ENCODE data around the gene PARD6A. TPM values are rescaled to one million over a fixed set of nuclear protein-coding genes. Genes with fewer than 3 reads are reported as not detected.

Gene PARD6A
- total RNA-seq, 2 donors from 2014 or later: 2.6 to 3.7 TPM

DNA sequence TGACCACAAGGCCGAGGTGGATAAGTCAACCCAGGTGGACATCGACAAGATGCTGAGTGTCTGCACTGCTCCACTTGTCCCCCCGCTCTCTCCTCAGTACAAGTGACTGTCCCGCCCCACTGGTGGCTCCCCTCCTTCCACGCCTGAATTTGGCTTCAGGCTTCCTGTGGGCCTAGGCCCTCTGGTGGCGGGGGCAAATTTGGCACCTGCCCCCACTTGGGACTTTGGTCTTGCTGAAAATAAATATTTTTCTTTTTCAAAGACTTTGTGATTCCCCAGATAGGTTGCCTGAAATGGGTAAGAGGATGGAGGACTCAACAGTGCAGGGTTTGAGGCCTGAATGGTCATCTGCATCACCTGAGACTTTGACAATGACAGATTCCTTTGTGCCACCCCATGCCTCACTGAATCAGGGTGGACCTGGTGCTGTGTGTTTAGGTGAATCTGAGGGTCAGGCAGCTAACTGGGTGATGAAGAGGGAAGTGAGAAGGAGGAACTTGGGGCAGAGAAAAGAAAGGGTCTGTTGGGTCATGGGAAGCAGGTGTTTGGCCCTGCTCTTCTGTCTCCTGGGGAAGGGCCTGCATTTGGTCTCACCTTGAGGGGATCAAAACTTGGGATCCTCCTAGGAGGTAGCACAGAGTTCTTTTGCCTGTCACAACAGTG is 7.9 kb downstream of the PARD6A start:
- peaks cover 2% of the 10 kb centered on the region for H3K27me3 Mint-ChIP-seq (ENCODE audit: insufficient read depth)
- H3K4me1 Mint-ChIP-seq: peaks cover 2% of the 10 kb centered on the region
- no peak overlapping the region for H3K4me3 ChIP-seq (ENCODE audit: low read length)
- 92 to 95% methylated on average over 4 to 6 of the region's 6 CpGs for WGBS, 2 experiments (ENCODE audit: insufficient coverage in 1 of 2, insufficient read length in 1 of 2)
- peaks cover 10% of the 10 kb centered on the region for H3K36me3 Mint-ChIP-seq (ENCODE audit: low read depth)
- H3K36me3 ChIP-seq (ENCODE audit: control insufficient read depth, insufficient read depth, low read length): no peaks in the 10 kb centered on the region
- no peak overlapping the region for H3K4me3 Mint-ChIP-seq
- no peak overlapping the region for H3K27ac Mint-ChIP-seq
- H3K4me1 ChIP-seq (ENCODE audit: control insufficient read depth, insufficient read depth, low read length): no peaks in the 10 kb centered on the region
- no peak overlapping the region for H3K9ac ChIP-seq (ENCODE audit: extremely low read depth, low read length, poor library complexity, severe bottlenecking)
- no peaks in the 10 kb centered on the region for H3K27me3 ChIP-seq (ENCODE audit: control insufficient read depth, insufficient read depth, low read length, poor library complexity, severe bottlenecking)
- TF ChIP-seq, protein P1, sequence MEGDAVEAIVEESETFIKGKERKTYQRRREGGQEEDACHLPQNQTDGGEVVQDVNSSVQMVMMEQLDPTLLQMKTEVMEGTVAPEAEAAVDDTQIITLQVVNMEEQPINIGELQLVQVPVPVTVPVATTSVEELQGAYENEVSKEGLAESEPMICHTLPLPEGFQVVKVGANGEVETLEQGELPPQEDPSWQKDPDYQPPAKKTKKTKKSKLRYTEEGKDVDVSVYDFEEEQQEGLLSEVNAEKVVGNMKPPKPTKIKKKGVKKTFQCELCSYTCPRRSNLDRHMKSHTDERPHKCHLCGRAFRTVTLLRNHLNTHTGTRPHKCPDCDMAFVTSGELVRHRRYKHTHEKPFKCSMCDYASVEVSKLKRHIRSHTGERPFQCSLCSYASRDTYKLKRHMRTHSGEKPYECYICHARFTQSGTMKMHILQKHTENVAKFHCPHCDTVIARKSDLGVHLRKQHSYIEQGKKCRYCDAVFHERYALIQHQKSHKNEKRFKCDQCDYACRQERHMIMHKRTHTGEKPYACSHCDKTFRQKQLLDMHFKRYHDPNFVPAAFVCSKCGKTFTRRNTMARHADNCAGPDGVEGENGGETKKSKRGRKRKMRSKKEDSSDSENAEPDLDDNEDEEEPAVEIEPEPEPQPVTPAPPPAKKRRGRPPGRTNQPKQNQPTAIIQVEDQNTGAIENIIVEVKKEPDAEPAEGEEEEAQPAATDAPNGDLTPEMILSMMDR (conservative IDR thresholded peaks at IDR 0.05): no peak
- H3K9me3 ChIP-seq (ENCODE audit: control insufficient read depth, low read length): no peaks in the 10 kb centered on the region
- no peak overlapping the region for H3K27ac ChIP-seq (ENCODE audit: low read depth, low read length)
- no peaks in the 10 kb centered on the region for H3K9me3 Mint-ChIP-seq
- no peak for DNase-seq

DNA sequence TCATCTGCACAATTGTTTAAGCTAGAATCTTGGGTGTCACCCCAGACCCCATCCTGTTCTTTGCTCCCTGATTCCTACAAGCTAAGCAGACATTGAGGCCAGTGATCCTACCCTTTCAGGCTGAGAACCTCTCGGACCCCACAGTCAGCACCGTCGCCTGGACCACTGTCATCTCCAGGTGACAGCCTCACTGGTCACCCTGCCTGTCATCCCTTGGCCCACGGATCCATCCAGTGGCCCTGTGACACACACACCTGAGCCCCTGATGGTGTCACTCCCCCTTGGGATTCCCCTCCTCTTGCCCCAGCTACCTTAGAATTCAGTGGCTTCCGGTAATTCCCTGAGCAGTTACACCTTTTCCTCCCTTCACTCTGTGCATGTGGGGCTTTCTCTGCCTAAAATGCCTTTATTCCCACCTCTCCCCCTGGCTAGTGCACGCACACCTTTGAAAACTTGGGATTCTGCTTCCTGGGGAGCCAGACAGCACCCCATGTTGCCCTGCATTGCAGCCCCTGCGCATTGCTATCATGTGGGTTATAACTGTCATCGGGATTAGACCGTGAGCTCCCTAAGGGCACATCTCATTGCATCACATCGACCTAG is 8.8 kb downstream of the PARD6A start:
- WGBS, 2 experiments (ENCODE audit: insufficient coverage in 1 of 2, insufficient read length in 1 of 2): 92 to 94% methylated on average over 6 to 10 of the region's 10 CpGs
- Mint-ChIP-seq H3K27ac (no peak overlapping the region), H3K4me3 (no peak overlapping the region), H3K4me1 (peaks cover 2% of the 10 kb centered on the region), H3K36me3 (ENCODE audit: low read depth) (peaks cover 4% of the 10 kb centered on the region), H3K27me3 (ENCODE audit: insufficient read depth) (peaks cover 2% of the 10 kb centered on the region), H3K9me3 (no peaks in the 10 kb centered on the region)
- Histone ChIP-seq H3K4me1 (ENCODE audit: control insufficient read depth, insufficient read depth, low read length) (no peaks in the 10 kb centered on the region), H3K9me3 (ENCODE audit: control insufficient read depth, low read length) (no peaks in the 10 kb centered on the region), H3K36me3 (ENCODE audit: control insufficient read depth, insufficient read depth, low read length) (no peaks in the 10 kb centered on the region), H3K4me3 (ENCODE audit: low read length) (no peak overlapping the region), H3K9ac (ENCODE audit: extremely low read depth, low read length, poor library complexity, severe bottlenecking) (no peak overlapping the region), H3K27me3 (ENCODE audit: control insufficient read depth, insufficient read depth, low read length, poor library complexity, severe bottlenecking) (no peaks in the 10 kb centered on the region), H3K27ac (ENCODE audit: low read depth, low read length) (no peak overlapping the region)
- TF ChIP-seq, protein P1 (conservative IDR thresholded peaks at IDR 0.05): no peak
- DNase-seq: no peak

DNA sequence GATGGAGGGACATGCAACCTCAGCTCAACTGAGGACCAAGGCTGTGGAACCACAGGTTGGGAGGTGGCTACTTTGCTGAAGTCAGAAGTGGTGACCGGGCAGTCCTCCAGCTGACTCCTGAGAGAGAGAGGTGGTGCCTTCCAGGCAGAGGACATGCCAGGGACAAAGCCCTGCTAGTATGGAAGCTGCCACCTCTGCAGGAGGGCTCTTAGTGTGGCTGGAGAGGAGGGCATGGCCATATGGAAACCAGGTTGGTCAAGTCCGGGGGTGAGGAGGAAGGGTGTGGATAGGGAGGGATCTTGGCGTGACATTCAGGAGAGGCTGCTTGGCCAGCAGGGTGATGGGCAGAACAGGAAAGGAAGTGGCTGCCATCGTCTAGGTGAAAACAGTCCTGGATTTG is 11.5 kb downstream of the PARD6A start:
- 73 to 84% methylated on average over 2 to 4 of the region's 4 CpGs for WGBS, 2 experiments (ENCODE audit: insufficient coverage in 1 of 2, insufficient read length in 1 of 2)
- Histone ChIP-seq H3K27me3 (ENCODE audit: control insufficient read depth, insufficient read depth, low read length, poor library complexity, severe bottlenecking) (no peaks in the 10 kb centered on the region), H3K9me3 (ENCODE audit: control insufficient read depth, low read length) (no peaks in the 10 kb centered on the region), H3K36me3 (ENCODE audit: control insufficient read depth, insufficient read depth, low read length) (no peaks in the 10 kb centered on the region), H3K4me3 (ENCODE audit: low read length) (no peak overlapping the region), H3K9ac (ENCODE audit: extremely low read depth, low read length, poor library complexity, severe bottlenecking) (no peak overlapping the region), H3K27ac (ENCODE audit: low read depth, low read length) (no peak overlapping the region), H3K4me1 (ENCODE audit: control insufficient read depth, insufficient read depth, low read length) (no peaks in the 10 kb centered on the region)
- Mint-ChIP-seq H3K9me3 (no peaks in the 10 kb centered on the region), H3K27me3 (ENCODE audit: insufficient read depth) (no peaks in the 10 kb centered on the region), H3K4me1 (no peaks in the 10 kb centered on the region), H3K36me3 (ENCODE audit: low read depth) (peaks cover 4% of the 10 kb centered on the region), H3K4me3 (no peak overlapping the region), H3K27ac (no peak overlapping the region)
- TF ChIP-seq, protein P1 (conservative IDR thresholded peaks at IDR 0.05): no peak
- peak; percentile 58 for DNase-seq

Measured in endodermal cell (in vitro differentiated cells).